Vagina (tissue), 2 donors: ENCODE data around the gene SPATA31D3. TPM values are rescaled to one million over a fixed set of nuclear protein-coding genes. Genes with fewer than 3 reads are reported as not detected.
"Not testable (repeated sequence)": the region's sequence is repeated elsewhere in the genome, so short reads cannot be mapped to it uniquely, and the experiment has no call there.

Experiments
- DNase-seq, 2 donors: peaks; one replicate each; pipeline ENCODE4 v3.0.0-alpha.2; 2017; ENCODE audit errors: extremely low spot score in 2 of 2
- H3K27ac ChIP-seq: fragments of 200-600 bp; sonication (generic); one replicate; pipeline ENCODE4 v1.5.1; 2019
- H3K27me3 ChIP-seq: fragments of 200-600 bp; sonication (generic); one replicate; pipeline ENCODE4 v1.5.1; 2019
- H3K36me3 ChIP-seq, 2 donors: fragments of 200-600 bp; sonication (generic); one replicate each; pipeline ENCODE4 v1.5.1; 2017 to 2019
- H3K4me1 ChIP-seq: fragments of 200-600 bp; sonication (generic); one replicate; pipeline ENCODE4 v1.5.1; 2019
- H3K4me3 ChIP-seq, 2 donors: fragments of 200-600 bp; sonication (generic); 1 replicate in 1 of 2; 2 replicates in 1 of 2; pipeline ENCODE4 v1.5.1; 2016 to 2019
- H3K9me3 ChIP-seq: fragments of 200-600 bp; sonication (generic); one replicate; pipeline ENCODE4 v1.5.1; 2019
- POLR2A ChIP-seq, 2 donors: fragments of 450-650 bp; IDR thresholded peaks; one replicate each; pipeline ENCODE4 v1.6.1; 2017; ENCODE audit warnings: antibody characterized with exemption in 2 of 2, mild to moderate bottlenecking in 2 of 2, moderate library complexity in 2 of 2
- POLR2AphosphoS5 ChIP-seq, 2 donors: sonication (generic); formaldehyde crosslinking; IDR thresholded peaks; one replicate each; pipeline ENCODE4 v1.9.0; 2017; ENCODE audit warnings: antibody characterized with exemption in 2 of 2, mild to moderate bottlenecking in 2 of 2, low read depth in 1 of 2; ENCODE audit not compliant: insufficient read depth in 1 of 2
- intact Hi-C: fragments of 100-400 bp; cut with DNase I; formaldehyde crosslinking; loops from one replicate; pipeline ENCODE4 v1.15.1; 2023
- total RNA-seq: library from RNA; depleted of rRNA; stranded (reverse); fragments of >200 nt; gene quantifications from one replicate; pipeline ENCODE4 v1.2.3, GENCODE V29; 2016
- TF ChIP-seq, protein P1 (sequence below), 3 experiments: fragments of 450-650 bp in 2 of 3; fragments of 200-600 bp in 1 of 3; sonication (generic) in 1 of 3; IDR thresholded peaks; one replicate each; pipeline ENCODE4 v1.5.1; 2017 to 2019; ENCODE audit warnings: antibody characterized with exemption in 3 of 3, mild to moderate bottlenecking in 2 of 3, moderate library complexity in 2 of 3

SPATA31D3 gene
- total RNA-seq, 1 donor from 2014 or later = not detected

DNA sequence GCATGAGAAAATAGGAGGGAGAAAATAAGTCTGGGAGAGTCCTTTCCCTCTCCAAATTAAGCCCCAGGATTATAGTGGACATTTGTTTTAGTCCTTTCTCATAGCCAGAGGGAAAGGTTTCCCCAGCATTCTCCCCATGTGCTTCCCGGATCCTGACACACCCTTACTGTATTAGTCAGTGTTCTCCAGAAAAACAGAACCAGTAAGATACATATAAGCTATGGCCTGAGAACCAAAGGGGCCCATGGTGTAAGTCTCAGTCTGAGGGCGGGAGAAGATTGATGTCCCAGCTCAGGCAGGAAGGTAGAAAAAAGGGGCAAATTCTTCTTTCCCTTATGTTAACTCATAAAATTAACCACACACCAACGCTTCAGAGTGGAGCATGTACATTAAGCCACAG lies 40.7 kb upstream of the SPATA31D3 start:
- Histone ChIP-seq H3K27ac (no peak overlapping the region), H3K36me3 (no peaks in the 10 kb centered on the region), H3K9me3 (no peaks in the 10 kb centered on the region), H3K27me3 (no peaks in the 10 kb centered on the region), H3K4me1 (no peaks in the 10 kb centered on the region), H3K4me3 (no peak overlapping the region)
- intact Hi-C loops = no loop called here
- DNase-seq = no peak
- TF ChIP-seq, protein P1, sequence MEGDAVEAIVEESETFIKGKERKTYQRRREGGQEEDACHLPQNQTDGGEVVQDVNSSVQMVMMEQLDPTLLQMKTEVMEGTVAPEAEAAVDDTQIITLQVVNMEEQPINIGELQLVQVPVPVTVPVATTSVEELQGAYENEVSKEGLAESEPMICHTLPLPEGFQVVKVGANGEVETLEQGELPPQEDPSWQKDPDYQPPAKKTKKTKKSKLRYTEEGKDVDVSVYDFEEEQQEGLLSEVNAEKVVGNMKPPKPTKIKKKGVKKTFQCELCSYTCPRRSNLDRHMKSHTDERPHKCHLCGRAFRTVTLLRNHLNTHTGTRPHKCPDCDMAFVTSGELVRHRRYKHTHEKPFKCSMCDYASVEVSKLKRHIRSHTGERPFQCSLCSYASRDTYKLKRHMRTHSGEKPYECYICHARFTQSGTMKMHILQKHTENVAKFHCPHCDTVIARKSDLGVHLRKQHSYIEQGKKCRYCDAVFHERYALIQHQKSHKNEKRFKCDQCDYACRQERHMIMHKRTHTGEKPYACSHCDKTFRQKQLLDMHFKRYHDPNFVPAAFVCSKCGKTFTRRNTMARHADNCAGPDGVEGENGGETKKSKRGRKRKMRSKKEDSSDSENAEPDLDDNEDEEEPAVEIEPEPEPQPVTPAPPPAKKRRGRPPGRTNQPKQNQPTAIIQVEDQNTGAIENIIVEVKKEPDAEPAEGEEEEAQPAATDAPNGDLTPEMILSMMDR (IDR thresholded peaks at IDR 0.05) = no peak
- no peak for TF ChIP-seq POLR2AphosphoS5 (IDR thresholded peaks at IDR 0.05; ENCODE audit: insufficient read depth in 1 of 2, low read depth in 1 of 2)

DNA sequence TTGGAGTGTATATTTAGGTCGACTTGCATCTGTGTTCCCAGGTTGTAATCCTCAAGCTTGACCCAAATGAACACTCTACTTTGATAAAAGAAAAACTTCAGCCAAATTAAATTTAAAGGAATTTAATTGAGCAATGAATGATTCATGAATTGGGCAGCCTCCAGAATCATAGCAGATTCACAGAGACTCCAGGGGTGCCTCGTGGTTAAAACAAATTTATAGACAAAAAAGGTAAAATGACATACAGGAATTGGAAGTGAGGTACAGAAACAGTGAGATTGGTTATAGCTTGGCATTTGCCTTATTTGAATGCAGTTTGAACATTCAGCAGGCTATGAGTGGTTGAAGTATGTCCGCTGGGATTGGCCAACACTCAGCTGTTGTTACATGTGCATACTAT lies 36.6 kb upstream of the SPATA31D3 start:
- no peaks in the 10 kb centered on the region for H3K4me1 ChIP-seq
- H3K9me3 ChIP-seq = no peaks in the 10 kb centered on the region
- H3K36me3 ChIP-seq = no peaks in the 10 kb centered on the region
- no peak for TF ChIP-seq POLR2AphosphoS5 (IDR thresholded peaks at IDR 0.05; ENCODE audit: insufficient read depth in 1 of 2, low read depth in 1 of 2)
- TF ChIP-seq, protein P1 (IDR thresholded peaks at IDR 0.05) = no peak
- no peaks in the 10 kb centered on the region for H3K27me3 ChIP-seq
- no peak for DNase-seq
- no peak overlapping the region for H3K4me3 ChIP-seq
- H3K27ac ChIP-seq = no peak overlapping the region
- intact Hi-C loops = no loop called here

DNA sequence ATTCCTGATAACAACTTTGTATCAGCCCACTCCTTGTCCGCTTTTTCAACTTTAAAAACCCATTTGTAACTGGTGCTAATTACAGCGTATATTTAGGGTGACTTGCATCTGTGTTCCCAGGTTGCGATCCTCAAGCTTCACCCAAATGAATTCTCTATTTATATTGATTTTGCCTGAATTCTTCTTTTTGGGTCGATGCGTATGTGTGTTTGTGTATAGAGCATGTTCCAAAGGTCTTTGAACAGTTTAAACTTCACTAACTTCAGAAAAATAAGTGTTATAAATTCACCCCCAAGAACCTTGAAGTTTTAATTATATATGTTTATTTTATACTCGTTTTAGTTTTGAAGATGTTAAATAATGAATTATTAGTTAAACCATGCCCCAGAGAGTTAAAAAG lies 31.2 kb upstream of the SPATA31D3 start:
- H3K36me3 ChIP-seq = no peaks in the 10 kb centered on the region
- H3K4me3 ChIP-seq = no peak overlapping the region
- DNase-seq = no peak
- H3K27ac ChIP-seq = no peak overlapping the region
- TF ChIP-seq, protein P1 (IDR thresholded peaks at IDR 0.05) = no peak
- TF ChIP-seq POLR2A (IDR thresholded peaks at IDR 0.05) (no peak), POLR2AphosphoS5 (IDR thresholded peaks at IDR 0.05; ENCODE audit: insufficient read depth in 1 of 2, low read depth in 1 of 2) (no peak)
- no peaks in the 10 kb centered on the region for H3K4me1 ChIP-seq
- intact Hi-C loops = no loop called here
- H3K27me3 ChIP-seq = no peaks in the 10 kb centered on the region
- H3K9me3 ChIP-seq = no peaks in the 10 kb centered on the region

DNA sequence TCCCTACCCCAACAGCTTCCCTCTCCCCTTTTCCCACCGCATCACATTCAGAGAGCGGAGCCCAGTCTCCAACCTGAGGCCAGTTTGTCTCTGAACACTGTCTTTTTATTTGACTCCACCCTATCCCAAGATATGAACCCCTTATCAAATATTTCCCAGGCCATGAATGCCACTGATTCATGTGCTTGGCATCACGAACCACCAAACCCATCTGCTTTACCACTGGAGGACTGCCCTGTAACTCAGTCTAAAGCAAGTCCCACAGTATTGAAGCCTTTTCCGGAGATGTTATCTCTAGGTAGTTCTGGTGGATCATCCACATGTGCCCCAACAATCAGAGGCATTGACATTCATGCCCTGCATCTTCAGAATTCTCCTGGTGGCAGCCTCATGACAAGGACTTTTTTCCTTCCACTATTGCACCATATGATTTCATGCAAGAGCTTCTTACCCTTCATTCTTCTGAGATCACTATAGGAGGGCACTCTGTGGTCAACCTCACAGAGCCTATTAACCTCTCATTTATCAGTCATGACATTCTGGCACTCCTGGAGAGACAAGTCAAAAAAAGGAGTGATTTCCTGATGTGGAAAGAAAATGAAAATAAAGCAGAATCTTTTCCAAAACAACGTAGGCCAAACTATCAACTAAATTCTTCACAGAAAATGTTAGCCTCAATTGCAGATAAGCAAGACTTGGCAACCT lies 27.3 kb upstream of the SPATA31D3 start:
- no peak overlapping the region for H3K4me3 ChIP-seq
- no peaks in the 10 kb centered on the region for H3K4me1 ChIP-seq
- no peaks in the 10 kb centered on the region for H3K9me3 ChIP-seq
- H3K27me3 ChIP-seq = no peaks in the 10 kb centered on the region
- H3K27ac ChIP-seq = no peak overlapping the region
- TF ChIP-seq POLR2AphosphoS5 (IDR thresholded peaks at IDR 0.05; ENCODE audit: insufficient read depth in 1 of 2, low read depth in 1 of 2) = no peak
- H3K36me3 ChIP-seq = no peaks in the 10 kb centered on the region
- intact Hi-C loops = no loop called here
- no peak for DNase-seq

DNA sequence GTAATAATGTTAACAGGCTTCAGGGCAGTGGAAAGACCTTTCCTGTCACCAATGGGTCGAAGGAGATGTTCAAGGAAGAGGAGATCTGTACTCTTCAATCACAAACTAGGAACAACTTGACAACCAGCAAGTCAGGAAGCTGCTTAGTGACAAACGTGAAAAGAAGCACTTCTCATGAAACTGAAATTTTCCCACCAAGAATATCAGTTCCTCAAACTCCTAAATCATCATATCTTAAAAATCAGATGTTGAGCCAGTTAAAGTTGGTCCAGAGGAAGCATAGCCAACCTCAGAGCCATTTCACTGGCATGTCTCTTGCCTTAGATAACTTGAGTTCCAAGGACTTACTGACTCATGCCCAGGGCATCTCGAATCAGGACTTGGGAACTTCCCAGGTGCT lies 24.8 kb upstream of the SPATA31D3 start:
- H3K4me1 ChIP-seq, DNase-seq, H3K36me3 ChIP-seq, H3K27ac ChIP-seq, intact Hi-C loops, H3K27me3 ChIP-seq, H3K9me3 ChIP-seq, H3K4me3 ChIP-seq: not testable (repeated sequence)

DNA sequence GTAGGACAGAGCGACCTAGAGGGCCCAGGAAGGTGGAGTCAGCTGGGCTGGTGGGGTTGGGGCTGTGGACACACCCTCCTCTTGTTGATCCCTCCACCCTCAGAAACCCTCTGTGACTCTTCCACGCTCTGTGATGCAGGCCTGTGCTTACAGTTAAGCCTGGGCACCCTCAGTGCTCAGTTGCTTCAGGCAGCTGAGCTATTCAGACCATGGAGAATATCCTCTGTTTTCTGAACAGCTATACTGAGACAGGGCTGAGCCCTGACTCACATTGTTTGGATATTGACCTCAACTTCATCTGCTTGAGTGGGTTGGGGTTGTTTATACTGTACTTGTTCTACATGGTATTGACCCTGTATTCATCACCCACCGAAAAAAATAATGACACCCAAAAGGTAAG lies 15.0 kb upstream of the SPATA31D3 start, which contains the start of gene SPATA31D4:
Gene SPATA31D4 (plus strand): TSS at position 124 of the 400 bp plus-strand sequence. CDS start 86 bp downstream, at position 210.
- H3K4me1 ChIP-seq, H3K4me3 ChIP-seq, intact Hi-C loops: not testable (repeated sequence)

DNA sequence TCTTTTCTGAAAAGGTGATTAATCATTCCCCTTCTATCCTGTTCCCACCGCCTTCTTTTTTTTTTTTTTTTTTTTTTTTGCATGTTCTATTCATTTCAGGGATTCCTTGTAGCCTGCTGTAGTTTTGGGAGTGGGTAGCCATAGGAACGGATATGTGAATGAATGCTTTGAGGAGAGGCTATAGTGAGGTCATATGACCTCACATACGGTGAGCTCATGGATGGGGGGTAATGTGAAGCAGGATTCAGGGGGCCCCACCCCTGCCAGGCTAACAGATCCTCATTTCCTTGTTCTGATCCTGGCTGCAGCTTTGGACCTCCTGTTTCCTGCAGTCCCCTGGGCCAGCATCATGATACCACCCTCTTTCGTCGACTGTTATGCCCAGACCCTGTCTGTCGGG lies 13.2 kb upstream of the SPATA31D3 start:
- DNase-seq, H3K27me3 ChIP-seq, H3K9me3 ChIP-seq, H3K4me1 ChIP-seq, H3K27ac ChIP-seq, H3K36me3 ChIP-seq, intact Hi-C loops, H3K4me3 ChIP-seq: not testable (repeated sequence)

More for the DNA sequence above, 15.0 kb upstream of the SPATA31D3 start, which contains the start of gene SPATA31D4:
- H3K27ac ChIP-seq, H3K36me3 ChIP-seq, H3K27me3 ChIP-seq, H3K9me3 ChIP-seq, DNase-seq: not testable (repeated sequence)

DNA sequence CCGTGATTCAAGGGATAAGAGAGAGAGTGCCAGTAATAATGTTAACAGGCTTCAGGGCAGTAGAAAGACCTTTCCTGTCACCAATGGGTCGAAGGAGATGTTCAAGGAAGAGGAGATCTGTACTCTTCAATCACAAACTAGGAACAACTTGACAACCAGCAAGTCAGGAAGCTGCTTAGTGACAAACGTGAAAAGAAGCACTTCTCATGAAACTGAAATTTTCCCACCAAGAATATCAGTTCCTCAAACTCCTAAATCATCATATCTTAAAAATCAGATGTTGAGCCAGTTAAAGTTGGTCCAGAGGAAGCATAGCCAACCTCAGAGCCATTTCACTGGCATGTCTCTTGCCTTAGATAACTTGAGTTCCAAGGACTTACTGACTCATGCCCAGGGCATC lies 9.8 kb upstream of the SPATA31D3 start:
- H3K27me3 ChIP-seq, H3K4me1 ChIP-seq, H3K4me3 ChIP-seq, H3K36me3 ChIP-seq, H3K9me3 ChIP-seq, intact Hi-C loops, H3K27ac ChIP-seq, DNase-seq: not testable (repeated sequence)

DNA sequence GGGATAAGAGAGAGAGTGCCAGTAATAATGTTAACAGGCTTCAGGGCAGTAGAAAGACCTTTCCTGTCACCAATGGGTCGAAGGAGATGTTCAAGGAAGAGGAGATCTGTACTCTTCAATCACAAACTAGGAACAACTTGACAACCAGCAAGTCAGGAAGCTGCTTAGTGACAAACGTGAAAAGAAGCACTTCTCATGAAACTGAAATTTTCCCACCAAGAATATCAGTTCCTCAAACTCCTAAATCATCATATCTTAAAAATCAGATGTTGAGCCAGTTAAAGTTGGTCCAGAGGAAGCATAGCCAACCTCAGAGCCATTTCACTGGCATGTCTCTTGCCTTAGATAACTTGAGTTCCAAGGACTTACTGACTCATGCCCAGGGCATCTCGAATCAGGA lies 5.3 kb downstream of the SPATA31D3 start:
- H3K4me3 ChIP-seq, H3K27me3 ChIP-seq, H3K4me1 ChIP-seq, DNase-seq, H3K36me3 ChIP-seq, H3K27ac ChIP-seq, intact Hi-C loops, H3K9me3 ChIP-seq: not testable (repeated sequence)
